A673 (cell line): ENCODE data around the gene ARF6. TPM values are rescaled to one million over a fixed set of nuclear protein-coding genes. Genes with fewer than 3 reads are reported as not detected.

Experiments used
- BruUV-seq: library from RNA; stranded (reverse); fragments of 400-500 nt; replicated peaks from 2 replicates; lab custom pipeline; 2021; lab: Mats Ljungman, UMichigan
- CTCF ChIA-PET: fragments of 300-600 bp; sonication (Branson Sonifier 250); formaldehyde crosslinking; loops from one replicate; lab custom pipeline; 2022; ENCODE audit warnings: antibody characterized with exemption; lab: Charles Lee
- POLR2A ChIA-PET: fragments of 300-600 bp; sonication (Branson Sonifier 250); formaldehyde crosslinking; loops from one replicate; lab custom pipeline; 2022; ENCODE audit warnings: antibody characterized with exemption; ENCODE audit not compliant: low non-redundant PET; lab: Charles Lee
- DNase-seq: peaks from one replicate; pipeline ENCODE4 v3.0.0-alpha.2; 2015; ENCODE audit warnings: low spot score
- H3K27ac ChIP-seq: fragments of 200-600 bp; sonication (generic); 2 replicates; pipeline ENCODE4 v1.5.1; 2016; ENCODE audit warnings: mixed run types, low read depth, mild to moderate bottlenecking, mixed read lengths, antibody characterized with exemption, low read length; ENCODE audit not compliant: poor library complexity, severe bottlenecking
- H3K27me3 ChIP-seq: fragments of 200-600 bp; sonication (generic); replicated peaks from 2 replicates; pipeline ENCODE4 v1.6.1; 2017; ENCODE audit warnings: mixed run types, low read depth, mild to moderate bottlenecking, mixed read lengths, antibody characterized with exemption, low read length; ENCODE audit not compliant: insufficient read depth, poor library complexity
- H3K36me3 ChIP-seq: fragments of 200-600 bp; sonication (generic); 2 replicates; pipeline ENCODE4 v1.6.1; 2016; ENCODE audit warnings: mixed run types, mild to moderate bottlenecking, mixed read lengths, antibody characterized with exemption, low read length; ENCODE audit not compliant: insufficient read depth, poor library complexity, severe bottlenecking
- H3K4me1 ChIP-seq: fragments of 200-600 bp; sonication (generic); 2 replicates; pipeline ENCODE4 v1.6.1; 2017; ENCODE audit warnings: mixed run types, mild to moderate bottlenecking, mixed read lengths, antibody characterized with exemption, low read length; ENCODE audit not compliant: insufficient read depth, poor library complexity, severe bottlenecking
- H3K4me3 ChIP-seq: fragments of 200-600 bp; sonication (generic); 2 replicates; pipeline ENCODE4 v1.5.1; 2016; ENCODE audit warnings: low read depth, mixed run types, mild to moderate bottlenecking, mixed read lengths, low read length; ENCODE audit not compliant: poor library complexity, severe bottlenecking
- H3K9me3 ChIP-seq: fragments of 200-600 bp; sonication (generic); 2 replicates; pipeline ENCODE4 v1.6.1; 2016; ENCODE audit warnings: mixed run types, low read depth, mild to moderate bottlenecking, mixed read lengths, antibody characterized with exemption, low read length; ENCODE audit not compliant: poor library complexity, severe bottlenecking
- CTCF ChIP-seq: fragments of 300-800, 200-600 bp; sonication (generic); conservative IDR thresholded peaks from 2 replicates; pipeline ENCODE4 v1.5.1; 2017; ENCODE audit warnings: low read depth, mild to moderate bottlenecking, antibody characterized with exemption, low read length, moderate library complexity, mixed read lengths
- EZH2 ChIP-seq: fragments of 200-600 bp; sonication (generic); IDR thresholded peaks from 2 replicates; pipeline ENCODE4 v1.6.1; 2017; ENCODE audit warnings: borderline replicate concordance, low read depth, mild to moderate bottlenecking, mixed read lengths, antibody characterized with exemption, low read length; ENCODE audit not compliant: poor library complexity, severe bottlenecking
- intact Hi-C: fragments of 100-400 bp; cut with micrococcal nuclease; formaldehyde crosslinking; loops from one replicate; pipeline ENCODE4 v1.10.0; 2022; ENCODE audit not compliant: unreplicated experiment
- total RNA-seq: library from RNA; stranded (reverse); gene quantifications from 2 replicates; pipeline ENCODE4 v1.2.3, GENCODE V29; 2021

Gene ARF6
- total RNA-seq, 1 experiment from 2014 or later, result 67.6 TPM

- ChIA-PET CTCF (interaction anchor here (0.7 kb wide), 1 partner anchor 16 kb away, joined by 14 read pairs; no protein-coding TSS in a partner anchor), POLR2A (no interaction called here)
- no peak for TF ChIP-seq EZH2
- TF ChIP-seq CTCF, result no peak
- Histone ChIP-seq H3K27me3 (no peaks in the 10 kb centered on the region), H3K9me3 (no peaks in the 10 kb centered on the region), H3K36me3 (no peaks in the 10 kb centered on the region), H3K27ac (no peak overlapping the region), H3K4me3 (no peak overlapping the region), H3K4me1 (peaks cover 20% of the 10 kb centered on the region)
- intact Hi-C loops, result no loop called here
- no TSS peak for BruUV-seq
- DNase-seq, result no peak
These were observed 11.4 kb upstream of the ARF6 start for GRCh38 chr14:49881350-49882001.

- BruUV-seq, result no TSS peak
- POLR2A ChIA-PET, result no interaction called here
- CTCF ChIA-PET, result no interaction called here
These were observed 9.8 kb upstream of the ARF6 start for GRCh38 chr14:49882826-49883694.

GRCh38 chr14:49886523-49886922, 6.4 kb upstream of the ARF6 start:
- CTCF ChIA-PET, result no interaction called here
- BruUV-seq, result no TSS peak
- intact Hi-C loops, result no loop called here
- Histone ChIP-seq H3K36me3 (no peaks in the 10 kb centered on the region), H3K27ac (no peak overlapping the region), H3K4me1 (peaks cover 3% of the 10 kb centered on the region), H3K9me3 (no peaks in the 10 kb centered on the region), H3K4me3 (no peak overlapping the region), H3K27me3 (no peaks in the 10 kb centered on the region)
- DNase-seq, result no peak
- POLR2A ChIA-PET, result no interaction called here
- no peak for TF ChIP-seq EZH2
- no peak for TF ChIP-seq CTCF

More at GRCh38 chr14:49882826-49883694, 9.8 kb upstream of the ARF6 start:
- Histone ChIP-seq H3K4me3 (no peak overlapping the region), H3K4me1 (peaks cover 20% of the 10 kb centered on the region), H3K36me3 (no peaks in the 10 kb centered on the region), H3K9me3 (no peaks in the 10 kb centered on the region), H3K27me3 (no peaks in the 10 kb centered on the region), H3K27ac (no peak overlapping the region)
- TF ChIP-seq CTCF (no peak), EZH2 (no peak)
- intact Hi-C loops, result no loop called here
- no peak for DNase-seq
